Measurements from ENCODE around the gene PLEKHA4. TPM values are rescaled to one million over a fixed set of nuclear protein-coding genes. Genes with fewer than 3 reads are reported as not detected.

The PLEKHA4 gene
- total and polyA plus RNA-seq, 9 of the 15 experiments (the other 6 are each of a cell fraction or from before 2014, with no cell fraction given): 0.07 to 30.8 (median 11.4) TPM

DNA sequence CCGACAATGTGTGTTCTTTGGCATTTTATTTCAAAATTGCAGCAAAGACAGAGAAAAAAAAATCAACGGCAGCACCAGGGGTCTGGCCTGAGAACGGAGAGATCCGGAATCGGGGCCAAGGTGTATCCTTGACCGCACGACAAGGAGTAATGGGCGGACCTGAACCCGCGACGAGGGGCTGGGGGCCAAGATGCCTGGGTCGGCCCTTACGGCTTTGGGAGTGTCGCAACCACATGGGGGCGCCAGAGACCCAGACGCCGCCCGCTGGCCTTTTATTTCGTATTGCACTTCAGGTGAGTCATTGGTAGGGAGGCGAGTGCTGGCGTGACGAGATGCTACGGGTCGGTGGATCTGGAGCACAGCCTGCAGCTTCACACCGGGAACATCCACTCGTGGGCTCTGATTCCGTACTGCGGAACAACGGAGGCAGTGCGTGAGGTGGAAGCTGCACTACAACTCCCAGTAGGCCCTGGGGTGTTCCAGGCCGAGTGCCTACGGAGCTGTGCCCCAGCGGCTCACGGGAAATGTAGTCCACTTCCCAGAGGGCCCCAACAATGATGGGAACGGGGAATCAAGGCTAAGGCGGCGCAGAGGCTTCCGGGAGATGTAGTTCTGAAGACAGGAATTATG lies 73.2 kb downstream of the PLEKHA4 start (continued):
- TF ChIP-seq ELF1 (tag; IDR thresholded peaks at IDR 0.05) (peak; percentile 94), POLR3G (IDR thresholded peaks at IDR 0.05; ENCODE audit: extremely low read depth, insufficient read length, insufficient replicate concordance) (no peak), ZNF436 (CRISPR knock-in tag; IDR thresholded peaks at IDR 0.05) (no peak), ZNF282 (CRISPR knock-in tag; IDR thresholded peaks at IDR 0.05) (no peak), E2F3 (CRISPR knock-in tag; IDR thresholded peaks at IDR 0.05) (0 out of 2 replicates have a peak, but pooled peaks have one; percentile 14), SLC30A9 (CRISPR knock-in tag; IDR thresholded peaks at IDR 0.05) (no peak), U2AF1 (optimal IDR thresholded peaks at IDR 0.05; ENCODE audit: low read depth, low read length) (no peak), KAT2B (IDR thresholded peaks at IDR 0.05; ENCODE audit: low read depth, low read length) (peak; percentile 45), TCF7 (IDR thresholded peaks at IDR 0.05; ENCODE audit: borderline replicate concordance) (no peak), RNF2 (IDR thresholded peaks at IDR 0.05) (0 out of 2 replicates have a peak, but pooled peaks have one; percentile 59), MTF1 (CRISPR knock-in tag; IDR thresholded peaks at IDR 0.05; ENCODE audit: borderline replicate concordance) (no peak), ZNF551 (CRISPR knock-in tag; IDR thresholded peaks at IDR 0.05) (no peak), MAFF (IDR thresholded peaks at IDR 0.05; ENCODE audit: low read length) (no peak), NR2F6 (CRISPR knock-in tag; IDR thresholded peaks at IDR 0.05) (no peak), RBM25 (IDR thresholded peaks at IDR 0.05; ENCODE audit: low read depth, low read length, severe bottlenecking) (no peak), MECOM (CRISPR knock-in tag; IDR thresholded peaks at IDR 0.05) (0 out of 2 replicates have a peak, but pooled peaks have one; percentile 59), MAFG (tag; conservative IDR thresholded peaks at IDR 0.05) (no peak), MEF2A (IDR thresholded peaks at IDR 0.05; ENCODE audit: control insufficient read depth, low read depth, low read length) (no peak)
- TF ChIP-seq, protein P1, sequence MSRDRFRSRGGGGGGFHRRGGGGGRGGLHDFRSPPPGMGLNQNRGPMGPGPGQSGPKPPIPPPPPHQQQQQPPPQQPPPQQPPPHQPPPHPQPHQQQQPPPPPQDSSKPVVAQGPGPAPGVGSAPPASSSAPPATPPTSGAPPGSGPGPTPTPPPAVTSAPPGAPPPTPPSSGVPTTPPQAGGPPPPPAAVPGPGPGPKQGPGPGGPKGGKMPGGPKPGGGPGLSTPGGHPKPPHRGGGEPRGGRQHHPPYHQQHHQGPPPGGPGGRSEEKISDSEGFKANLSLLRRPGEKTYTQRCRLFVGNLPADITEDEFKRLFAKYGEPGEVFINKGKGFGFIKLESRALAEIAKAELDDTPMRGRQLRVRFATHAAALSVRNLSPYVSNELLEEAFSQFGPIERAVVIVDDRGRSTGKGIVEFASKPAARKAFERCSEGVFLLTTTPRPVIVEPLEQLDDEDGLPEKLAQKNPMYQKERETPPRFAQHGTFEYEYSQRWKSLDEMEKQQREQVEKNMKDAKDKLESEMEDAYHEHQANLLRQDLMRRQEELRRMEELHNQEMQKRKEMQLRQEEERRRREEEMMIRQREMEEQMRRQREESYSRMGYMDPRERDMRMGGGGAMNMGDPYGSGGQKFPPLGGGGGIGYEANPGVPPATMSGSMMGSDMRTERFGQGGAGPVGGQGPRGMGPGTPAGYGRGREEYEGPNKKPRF (IDR thresholded peaks at IDR 0.05; ENCODE audit: low read depth, low read length): no peak
- TF ChIP-seq, protein P2, sequence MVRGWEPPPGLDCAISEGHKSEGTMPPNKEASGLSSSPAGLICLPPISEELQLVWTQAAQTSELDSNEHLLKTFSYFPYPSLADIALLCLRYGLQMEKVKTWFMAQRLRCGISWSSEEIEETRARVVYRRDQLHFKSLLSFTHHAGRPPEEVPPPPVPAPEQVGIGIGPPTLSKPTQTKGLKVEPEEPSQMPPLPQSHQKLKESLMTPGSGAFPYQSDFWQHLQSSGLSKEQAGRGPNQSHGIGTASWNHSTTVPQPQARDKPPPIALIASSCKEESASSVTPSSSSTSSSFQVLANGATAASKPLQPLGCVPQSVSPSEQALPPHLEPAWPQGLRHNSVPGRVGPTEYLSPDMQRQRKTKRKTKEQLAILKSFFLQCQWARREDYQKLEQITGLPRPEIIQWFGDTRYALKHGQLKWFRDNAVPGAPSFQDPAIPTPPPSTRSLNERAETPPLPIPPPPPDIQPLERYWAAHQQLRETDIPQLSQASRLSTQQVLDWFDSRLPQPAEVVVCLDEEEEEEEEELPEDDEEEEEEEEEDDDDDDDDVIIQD (CRISPR knock-in tag; IDR thresholded peaks at IDR 0.05): no peak
- TF ChIP-seq, protein P3, sequence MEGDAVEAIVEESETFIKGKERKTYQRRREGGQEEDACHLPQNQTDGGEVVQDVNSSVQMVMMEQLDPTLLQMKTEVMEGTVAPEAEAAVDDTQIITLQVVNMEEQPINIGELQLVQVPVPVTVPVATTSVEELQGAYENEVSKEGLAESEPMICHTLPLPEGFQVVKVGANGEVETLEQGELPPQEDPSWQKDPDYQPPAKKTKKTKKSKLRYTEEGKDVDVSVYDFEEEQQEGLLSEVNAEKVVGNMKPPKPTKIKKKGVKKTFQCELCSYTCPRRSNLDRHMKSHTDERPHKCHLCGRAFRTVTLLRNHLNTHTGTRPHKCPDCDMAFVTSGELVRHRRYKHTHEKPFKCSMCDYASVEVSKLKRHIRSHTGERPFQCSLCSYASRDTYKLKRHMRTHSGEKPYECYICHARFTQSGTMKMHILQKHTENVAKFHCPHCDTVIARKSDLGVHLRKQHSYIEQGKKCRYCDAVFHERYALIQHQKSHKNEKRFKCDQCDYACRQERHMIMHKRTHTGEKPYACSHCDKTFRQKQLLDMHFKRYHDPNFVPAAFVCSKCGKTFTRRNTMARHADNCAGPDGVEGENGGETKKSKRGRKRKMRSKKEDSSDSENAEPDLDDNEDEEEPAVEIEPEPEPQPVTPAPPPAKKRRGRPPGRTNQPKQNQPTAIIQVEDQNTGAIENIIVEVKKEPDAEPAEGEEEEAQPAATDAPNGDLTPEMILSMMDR (IDR thresholded peaks at IDR 0.05 in 2 of 3, conservative IDR thresholded peaks at IDR 0.05 in 1 of 3; ENCODE audit: insufficient read depth in 2 of 3, low read depth in 1 of 3, low read length in 3 of 3): peak; percentile 91 to 95 (median 94)
